H1 (cell line): Measurements from ENCODE around the gene CORO7. TPM values are rescaled to one million over a fixed set of nuclear protein-coding genes. Genes with fewer than 3 reads are reported as not detected.

Experiments used
- CTCF ChIA-PET: fragments of 300-600 bp; sonication (Branson Sonifier 250); formaldehyde crosslinking; loops from one replicate; lab custom pipeline; 2021; ENCODE audit not compliant: partially characterized antibody; lab: Charles Lee
- POLR2A ChIA-PET: fragments of 300-600 bp; sonication (Branson Sonifier 250); formaldehyde crosslinking; loops from one replicate; lab custom pipeline; 2021; ENCODE audit warnings: inconsistent platforms; ENCODE audit not compliant: partially characterized antibody; lab: Charles Lee
- DNase-seq, 2 experiments: peaks; one replicate each; pipeline versions ENCODE4 v3.0.0 to v3.0.0-alpha.2; 2010 to 2022; ENCODE audit warnings: low spot score in 2 of 2, low read depth in 1 of 2, mixed read lengths in 1 of 2
- FAIRE-seq: peaks from 2 replicates; lab custom pipeline; 2011; peaks lifted over from hg19 to GRCh38; lab: Jason Lieb, UNC
- H2AFZ ChIP-seq: 2 replicates; pipeline ENCODE4 v1.8.1; 2012; ENCODE audit warnings: low read length, inconsistent platforms
- H2AK5ac ChIP-seq: 2 replicates; pipeline ENCODE4 v1.6.1; 2013; ENCODE audit warnings: low read depth, low read length
- H2BK120ac ChIP-seq: replicated peaks from 2 replicates; pipeline ENCODE3; 2013; ENCODE audit warnings: low read depth, low read length, inconsistent platforms
- H2BK12ac ChIP-seq: 2 replicates; pipeline ENCODE4 v1.6.1; 2013; ENCODE audit warnings: low read depth, low read length
- H2BK15ac ChIP-seq: 2 replicates; pipeline ENCODE4 v1.6.1; 2013; ENCODE audit warnings: low read length
- H2BK20ac ChIP-seq: 2 replicates; pipeline ENCODE4 v1.6.1; 2013; ENCODE audit warnings: low read length
- H2BK5ac ChIP-seq: 2 replicates; pipeline ENCODE4 v1.6.1; 2013; ENCODE audit warnings: low read depth, low read length
- H3K14ac ChIP-seq: 2 replicates; pipeline ENCODE4 v1.6.1; 2013; ENCODE audit warnings: inconsistent platforms; ENCODE audit not compliant: insufficient read length
- H3K18ac ChIP-seq: 2 replicates; pipeline ENCODE4 v1.6.1; 2013; ENCODE audit warnings: low read length; ENCODE audit errors: extremely low read depth
- H3K23ac ChIP-seq: 2 replicates; pipeline ENCODE4 v1.6.1; 2013; ENCODE audit warnings: inconsistent platforms; ENCODE audit not compliant: insufficient read length
- H3K23me2 ChIP-seq: 2 replicates; pipeline ENCODE4 v1.6.1; 2013; ENCODE audit warnings: low read depth, low read length
- H3K27ac ChIP-seq: 2 replicates; pipeline ENCODE4 v1.6.1; 2011; ENCODE audit warnings: low read depth, low read length, inconsistent platforms
- H3K27me3 ChIP-seq, 4 experiments: replicated peaks in 1 of 4; 1 replicate in 1 of 4; 2 replicates in 3 of 4; pipeline versions ENCODE4 v1.6.1 to v1.8.1; 2011 to 2013; ENCODE audit warnings: low read length in 3 of 4, mild to moderate bottlenecking in 3 of 4, inconsistent platforms in 2 of 4, mixed read lengths in 2 of 4, moderate library complexity in 1 of 4; ENCODE audit not compliant: control insufficient read depth in 3 of 4, insufficient read depth in 3 of 4; ENCODE audit errors: extremely low read depth in 1 of 4
- H3K36me3 ChIP-seq, 4 experiments: 2 replicates each; pipeline versions ENCODE4 v1.6.1 to v1.8.1; 2011 to 2013; ENCODE audit warnings: mild to moderate bottlenecking in 4 of 4, low read length in 3 of 4, moderate library complexity in 2 of 4, control low read depth in 1 of 4, inconsistent platforms in 1 of 4; ENCODE audit not compliant: insufficient read depth in 4 of 4, control insufficient read depth in 2 of 4
- H3K4ac ChIP-seq: replicated peaks from 2 replicates; pipeline ENCODE3; 2013; ENCODE audit warnings: low read length, low read depth, mixed read lengths, inconsistent platforms; ENCODE audit not compliant: insufficient read length
- H3K4me1 ChIP-seq, 4 experiments: replicated peaks in 1 of 4; 1 replicate in 1 of 4; 2 replicates in 3 of 4; pipeline versions ENCODE4 v1.6.1 to v1.8.1; 2011 to 2013; ENCODE audit warnings: low read length in 3 of 4, inconsistent platforms in 2 of 4, mixed read lengths in 1 of 4; ENCODE audit not compliant: insufficient read depth in 4 of 4, control insufficient read depth in 3 of 4
- H3K4me2 ChIP-seq, 2 experiments: 2 replicates each; pipeline versions ENCODE4 v1.6.1 to v1.8.1; 2011 to 2013; ENCODE audit warnings: low read depth in 2 of 2, low read length in 2 of 2, control low read depth in 1 of 2, inconsistent platforms in 1 of 2, mild to moderate bottlenecking in 1 of 2; ENCODE audit not compliant: insufficient read depth in 1 of 2
- H3K4me3 ChIP-seq, 4 experiments: fragments of 200-600, 300-600 bp in 1 of 4; sonication (generic), shearing (Covaris generic), sonication (Bioruptor Twin) in 1 of 4; 2 replicates each; pipeline versions ENCODE4 v1.5.1 to v1.8.1; 2011 to 2016; ENCODE audit warnings: low read length in 4 of 4, low read depth in 3 of 4, control low read depth in 2 of 4, inconsistent platforms in 2 of 4, mild to moderate bottlenecking in 2 of 4, mixed read lengths in 1 of 4, moderate library complexity in 1 of 4; ENCODE audit not compliant: insufficient read depth in 2 of 4; ENCODE audit errors: extremely low read depth in 1 of 4
- H3K56ac ChIP-seq: replicated peaks from 2 replicates; pipeline ENCODE3; 2013; ENCODE audit warnings: low read depth, mild to moderate bottlenecking, mixed read lengths, low read length, inconsistent platforms; ENCODE audit not compliant: insufficient read length
- H3K79me1 ChIP-seq: 2 replicates; pipeline ENCODE4 v1.6.1; 2013; ENCODE audit warnings: low read depth, low read length, control low read depth
- H3K79me2 ChIP-seq, 2 experiments: 2 replicates each; pipeline versions ENCODE4 v1.6.1 to v1.8.1; 2012 to 2013; ENCODE audit warnings: low read length in 2 of 2, mild to moderate bottlenecking in 2 of 2, inconsistent platforms in 1 of 2; ENCODE audit not compliant: insufficient read depth in 2 of 2, control insufficient read depth in 1 of 2
- H3K9ac ChIP-seq, 4 experiments: replicated peaks in 1 of 4; 1 replicate in 1 of 4; 2 replicates in 3 of 4; pipeline versions ENCODE4 v1.6.1 to v1.8.1; 2011 to 2013; ENCODE audit warnings: low read depth in 3 of 4, low read length in 3 of 4, control low read depth in 2 of 4, mild to moderate bottlenecking in 2 of 4, moderate library complexity in 2 of 4, inconsistent platforms in 1 of 4; ENCODE audit errors: extremely low read depth in 1 of 4
- H3K9me3 ChIP-seq, 2 experiments: 2 replicates each; pipeline versions ENCODE4 v1.6.1 to v1.8.1; 2012 to 2013; ENCODE audit warnings: mild to moderate bottlenecking in 2 of 2, moderate library complexity in 2 of 2, control low read depth in 1 of 2, inconsistent platforms in 1 of 2, low read depth in 1 of 2, low read length in 1 of 2, mixed read lengths in 1 of 2; ENCODE audit not compliant: insufficient read depth in 2 of 2
- H4K20me1 ChIP-seq, 2 experiments: replicated peaks in 1 of 2; 2 replicates each; pipeline versions ENCODE3 to v1.8.1; 2011 to 2013; ENCODE audit warnings: inconsistent platforms in 2 of 2, low read length in 2 of 2, mild to moderate bottlenecking in 1 of 2; ENCODE audit not compliant: insufficient read depth in 2 of 2, control insufficient read depth in 1 of 2
- H4K5ac ChIP-seq: 2 replicates; pipeline ENCODE4 v1.6.1; 2013; ENCODE audit warnings: low read length, low read depth, mixed read lengths, inconsistent platforms; ENCODE audit not compliant: insufficient read length
- H4K8ac ChIP-seq: 2 replicates; pipeline ENCODE4 v1.8.0; 2013; ENCODE audit warnings: mild to moderate bottlenecking, moderate library complexity, low read length, inconsistent platforms; ENCODE audit not compliant: insufficient read depth; ENCODE audit errors: extremely low read depth
- H4K91ac ChIP-seq: replicated peaks from 2 replicates; pipeline ENCODE3; 2013; ENCODE audit warnings: low read length, mixed read lengths, inconsistent platforms; ENCODE audit not compliant: insufficient read length
- CHD1 ChIP-seq: IDR thresholded peaks from 2 replicates; pipeline ENCODE4 v1.6.1; 2012; ENCODE audit warnings: low read depth, low read length, improper control_type of control experiment
- CTCF ChIP-seq, 3 experiments: IDR thresholded peaks; 1 replicate in 2 of 3; 2 replicates in 1 of 3; pipeline versions ENCODE4 v1.5.1 to v1.6.1; 2011; ENCODE audit warnings: low read length in 3 of 3, mild to moderate bottlenecking in 3 of 3, inconsistent platforms in 2 of 3, low read depth in 1 of 3, moderate library complexity in 1 of 3; ENCODE audit not compliant: insufficient read depth in 1 of 3; ENCODE audit errors: control extremely low read depth in 1 of 3
- WGBS, 2 experiments: shearing (Covaris generic) in 1 of 2; methylation state at CpG; one replicate each; pipeline versions ENCODE4 v1.1.6 to v1.1.7; 2013 to 2015; ENCODE audit warnings: low lambda C conversion rate in 2 of 2, mixed read lengths in 2 of 2, inconsistent platforms in 1 of 2, low coverage in 1 of 2, missing lambda C conversion rate in 1 of 2; ENCODE audit not compliant: insufficient replicate concordance in 2 of 2, insufficient coverage in 1 of 2, insufficient read length in 1 of 2; ENCODE audit errors: extremely low coverage in 1 of 2, missing lambda C conversion rate in 1 of 2; 5-methylcytosine and 5-hydroxymethylcytosine counted together
- polyA plus RNA-seq, 7 experiments: library from polyadenylated mRNA; depleted of rRNA in 3 of 7; stranded (reverse) in 5 of 7; unstranded in 2 of 7; fragments of >200 nt in 5 of 7; fragments of 200-250 nt in 2 of 7; gene quantifications; 1 replicate in 5 of 7; 2 replicates in 1 of 7; 4 replicates in 1 of 7; pipeline versions ENCODE4 v1.2.1 to v1.2.3, GENCODE V29; 2011 to 2013; ENCODE audit warnings: missing spikeins in 2 of 7, mixed read lengths in 2 of 7
- total RNA-seq: library from RNA; stranded (reverse); fragmentation: NEBNext Ultra II Directional; extraction: Animal tissue kit (Norgen Biotek cat#: 25700); gene quantifications from 2 replicates; pipeline ENCODE4 v1.2.1, GENCODE V29; 2021

CORO7 gene
- total and polyA plus RNA-seq, 2 of the 8 experiments (the other 6 are each of a cell fraction or from before 2014, with no cell fraction given) = 25.2 to 29.8 TPM

- no peak overlapping the region for H2BK12ac ChIP-seq
- no peak overlapping the region for H2BK15ac ChIP-seq
- no peak overlapping the region for H2BK5ac ChIP-seq
- no peak overlapping the region for H2AK5ac ChIP-seq
- H4K5ac ChIP-seq = no peak overlapping the region
- FAIRE-seq (no peak), DNase-seq (no peak)
- no peak overlapping the region for H2BK120ac ChIP-seq
- ChIA-PET POLR2A (interaction anchor here (0.6 to 16.2 kb wide), 14 partner anchors 8 to 535 kb away, joined by 3 to 154 read pairs (median 3); partner anchors contain the start of gene PAM16), CTCF (interaction anchor here (0.6 to 17.1 kb wide), 21 partner anchors 8 to 793 kb away, joined by 3 to 211 read pairs (median 5); no protein-coding TSS in a partner anchor)
- H3K4ac ChIP-seq = no peak overlapping the region
- no peaks in the 10 kb centered on the region; the same call in 1 of the 2 replicates for H3K23me2 ChIP-seq
- peaks cover 0 to 16% of the 10 kb centered on the region in 2 experiments; a peak in 3 of 4 replicates for H3K79me2 ChIP-seq
- H3K4me2 ChIP-seq = no peak overlapping the region
- peaks cover 2% of the 10 kb centered on the region in 2 experiments; a peak in 1 of 4 replicates for H3K9me3 ChIP-seq
- no peak overlapping the region for H2BK20ac ChIP-seq
- no peak overlapping the region for H4K91ac ChIP-seq
- H3K36me3 ChIP-seq = peaks cover 0 to 15% (median 9%) of the 10 kb centered on the region in 4 experiments; a peak in 4 of 8 replicates
- no peak overlapping the region for H3K18ac ChIP-seq
- no peak overlapping the region for H3K4me3 ChIP-seq
- no peak overlapping the region for H3K9ac ChIP-seq
- no peak overlapping the region for H2AFZ ChIP-seq
- H3K4me1 ChIP-seq = no peaks in the 10 kb centered on the region; a peak in 2 of 7 replicates
- no peaks in the 10 kb centered on the region for H3K27me3 ChIP-seq
- 96% methylated on average over 14 of the region's 14 CpGs; no CpG with 5 or more reads in 1 of the 2 experiments for WGBS, 2 experiments
- no peak overlapping the region for H3K14ac ChIP-seq
- no peak overlapping the region for H3K27ac ChIP-seq
- H4K20me1 ChIP-seq = peaks cover 22 to 23% of the 10 kb centered on the region in 2 experiments
- no peak overlapping the region for H4K8ac ChIP-seq
- H3K23ac ChIP-seq = no peak overlapping the region
- no peak overlapping the region for H3K56ac ChIP-seq
- H3K79me1 ChIP-seq = peaks cover 5% of the 10 kb centered on the region
- TF ChIP-seq CTCF (IDR thresholded peaks at IDR 0.05; ENCODE audit: control extremely low read depth in 1 of 3, insufficient read depth in 1 of 3, low read depth in 1 of 3, low read length in 3 of 3) (no peak), CHD1 (no peak)
These were observed 76.5 kb downstream of the CORO7 start for GRCh38 chr16:4339909-4340308.
